Measurements from ENCODE around the gene TBC1D22A.
"Not testable (repeated sequence)": the region's sequence is repeated elsewhere in the genome, so short reads cannot be mapped to it uniquely, and the experiment has no call there.

The TBC1D22A gene

GRCh38 chr22:47040486-47041270 is 278.2 kb downstream of the TBC1D22A start:
- no peak for DNase-seq

- DNase-seq: no peak
Observed at GRCh38 chr22:47041271-47042115, 279.0 kb downstream of the TBC1D22A start.

- no peak for DNase-seq
Observed at GRCh38 chr22:47042116-47042825, 279.8 kb downstream of the TBC1D22A start.

- DNase-seq: no peak
Observed at GRCh38 chr22:47042861-47043496, 280.5 kb downstream of the TBC1D22A start.

- DNase-seq: no peak
Observed at GRCh38 chr22:47043835-47044721, 281.6 kb downstream of the TBC1D22A start.

DNA sequence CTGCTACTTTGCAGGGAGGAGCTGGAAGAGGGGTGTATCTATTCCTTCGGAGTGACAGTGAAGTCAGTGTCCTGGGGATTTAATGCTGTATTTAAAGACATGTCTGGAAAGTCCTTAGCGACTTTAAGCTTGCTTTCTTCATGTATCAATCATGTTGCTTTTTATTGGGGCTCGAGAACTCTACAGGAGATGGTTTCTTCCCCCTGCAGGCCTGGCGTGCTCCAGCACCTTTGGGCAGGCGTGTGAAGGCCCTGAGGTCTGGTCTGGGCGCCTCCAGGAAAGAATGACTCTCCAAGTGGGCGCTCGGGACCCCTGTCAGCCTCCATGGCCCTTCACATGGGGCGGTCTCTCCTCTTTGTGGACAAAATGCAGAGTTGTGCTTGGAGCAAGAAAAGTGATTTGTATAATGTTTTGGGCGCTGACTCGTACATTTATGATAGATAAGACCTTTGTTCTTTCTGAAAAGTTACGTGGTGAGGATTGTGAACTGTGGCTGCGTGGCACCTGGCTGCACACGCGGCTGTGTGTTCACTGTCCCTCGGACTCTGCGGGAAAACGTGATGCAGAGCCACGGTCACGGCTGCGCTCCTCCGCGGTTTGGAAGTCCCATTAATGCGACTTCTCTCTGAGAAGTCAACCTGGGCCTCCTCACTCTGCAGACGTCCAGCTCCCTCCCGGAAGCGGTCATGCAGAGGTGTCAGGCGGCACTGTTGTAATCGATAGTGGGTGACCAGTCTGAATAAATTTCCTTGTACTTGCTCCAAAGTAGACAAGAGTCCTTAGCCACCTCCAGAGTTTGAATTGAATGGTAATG is 282.5 kb downstream of the TBC1D22A start:
- DNase-seq: no peak

DNA sequence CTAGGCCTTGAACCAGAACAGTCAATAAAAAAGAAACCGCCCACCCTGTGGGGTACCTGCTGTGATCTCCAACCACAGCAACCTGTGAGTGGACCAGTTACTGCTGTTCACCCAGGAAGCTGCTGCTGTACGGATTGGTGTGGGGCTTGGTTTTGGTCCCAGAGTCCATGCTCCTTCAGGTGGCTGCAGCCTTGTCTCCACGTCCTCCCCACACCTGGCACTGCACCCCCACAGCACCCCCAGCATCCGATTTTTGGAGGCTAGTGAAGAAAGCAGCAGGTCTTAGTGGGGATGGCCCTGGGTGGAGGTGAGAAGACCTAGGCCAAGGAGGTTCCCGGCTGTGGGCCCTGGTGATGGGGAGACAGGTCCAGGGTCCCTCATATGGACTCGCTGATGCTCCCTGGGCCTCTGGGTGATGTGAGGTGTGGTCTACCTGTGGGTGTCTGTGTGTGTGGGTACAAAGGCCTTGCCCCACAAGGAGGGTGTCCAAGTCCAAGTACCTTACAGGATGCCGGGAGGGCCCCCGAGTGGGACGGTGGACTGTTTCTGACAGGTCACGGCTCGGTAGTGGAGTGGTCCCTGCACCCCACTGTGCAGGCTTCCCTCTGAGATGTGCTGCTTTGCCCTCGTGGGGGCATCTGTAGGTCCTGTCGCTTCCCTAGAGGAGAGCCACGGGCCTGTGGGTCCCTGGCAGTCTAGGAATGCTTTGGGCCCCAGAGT is 283.4 kb downstream of the TBC1D22A start:
- DNase-seq: no peak

GRCh38 chr22:47046411-47047065 is 284.1 kb downstream of the TBC1D22A start:
- no peak for DNase-seq

- no peak for DNase-seq
Observed at GRCh38 chr22:47047321-47048122, 285.1 kb downstream of the TBC1D22A start.

- DNase-seq: no peak
Observed at GRCh38 chr22:47048123-47049077, 285.9 kb downstream of the TBC1D22A start.

- DNase-seq: no peak
Observed at GRCh38 chr22:47049078-47049624, 286.7 kb downstream of the TBC1D22A start.

GRCh38 chr22:47049736-47050400 is 287.4 kb downstream of the TBC1D22A start:
- not testable (repeated sequence) for DNase-seq

GRCh38 chr22:47050401-47051051 is 288.1 kb downstream of the TBC1D22A start:
- no peak for DNase-seq

- DNase-seq: no peak
Observed at GRCh38 chr22:47051441-47052071, 289.1 kb downstream of the TBC1D22A start.

DNA sequence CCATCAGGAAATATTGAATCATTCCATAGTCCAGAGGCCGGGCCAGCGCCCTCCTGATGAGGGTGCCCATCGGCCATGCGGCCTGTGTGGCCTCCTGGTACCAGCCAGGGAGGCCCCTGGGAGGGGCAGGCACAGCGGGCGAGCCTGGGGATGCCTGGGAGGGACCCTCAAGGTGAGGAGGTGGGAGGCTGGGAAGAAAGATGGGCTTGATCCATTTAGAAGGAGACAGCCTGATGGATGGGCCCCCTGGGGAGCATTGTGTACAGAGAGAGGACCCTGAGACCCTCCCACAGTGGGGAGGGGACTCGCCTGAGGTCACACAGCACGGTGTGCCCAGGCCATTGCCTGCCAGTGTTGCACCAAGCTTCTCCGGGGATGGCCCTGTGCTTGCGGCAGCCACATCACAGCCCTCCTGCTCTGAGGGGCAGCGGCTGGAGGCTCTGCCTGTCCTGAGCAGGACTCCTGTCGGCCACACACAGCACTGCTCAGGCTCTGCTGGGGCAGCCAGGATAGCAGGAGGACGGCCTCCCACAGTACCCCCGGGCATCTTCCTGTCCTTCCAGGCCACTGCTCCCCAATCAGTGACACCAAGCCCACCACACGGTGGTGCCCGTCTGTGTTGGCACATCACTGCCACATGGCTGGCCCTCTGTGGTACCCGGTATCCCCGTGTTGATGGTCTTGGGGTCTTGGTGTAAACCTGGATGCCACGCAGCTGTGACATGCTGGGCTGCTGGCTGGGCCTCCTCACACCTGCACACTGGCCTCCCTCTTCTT is 290.0 kb downstream of the TBC1D22A start:
- no peak for DNase-seq
